A673 (cell line): Measurements from ENCODE around the gene DYRK1A.

Experiments used
- EZH2 ChIP-seq: fragments of 200-600 bp; sonication (generic); IDR thresholded peaks from 2 replicates; pipeline ENCODE4 v1.6.1; 2017; ENCODE audit warnings: borderline replicate concordance, low read depth, mild to moderate bottlenecking, mixed read lengths, antibody characterized with exemption, low read length; ENCODE audit not compliant: poor library complexity, severe bottlenecking
- TF ChIP-seq, protein P1 (sequence below): fragments of 300-800, 200-600 bp; sonication (generic); conservative IDR thresholded peaks from 2 replicates; pipeline ENCODE4 v1.5.1; 2017; ENCODE audit warnings: low read depth, mild to moderate bottlenecking, antibody characterized with exemption, low read length, moderate library complexity, mixed read lengths

DNA sequence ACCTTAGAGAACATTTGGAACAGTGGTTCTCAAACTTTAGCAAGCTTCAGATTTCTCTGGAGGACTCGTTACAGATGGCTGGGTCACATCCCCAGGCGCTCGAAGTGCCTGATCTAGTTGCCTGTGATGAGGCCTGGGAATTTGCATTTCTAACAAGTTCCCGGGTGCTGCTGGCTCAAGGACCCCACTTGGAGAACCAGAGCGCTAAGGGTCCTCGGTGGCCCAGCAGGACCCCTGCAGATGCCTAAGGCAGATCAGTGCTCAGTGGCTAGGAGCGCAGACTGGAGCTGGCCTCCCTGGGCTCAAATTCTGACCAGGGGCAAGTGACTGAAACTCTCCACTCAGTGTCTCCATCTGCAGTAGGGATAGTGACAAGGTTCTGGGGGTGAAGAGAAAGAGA, 208.2 kb downstream of the DYRK1A start:
- TF ChIP-seq EZH2, result no peak
- TF ChIP-seq, protein P1, sequence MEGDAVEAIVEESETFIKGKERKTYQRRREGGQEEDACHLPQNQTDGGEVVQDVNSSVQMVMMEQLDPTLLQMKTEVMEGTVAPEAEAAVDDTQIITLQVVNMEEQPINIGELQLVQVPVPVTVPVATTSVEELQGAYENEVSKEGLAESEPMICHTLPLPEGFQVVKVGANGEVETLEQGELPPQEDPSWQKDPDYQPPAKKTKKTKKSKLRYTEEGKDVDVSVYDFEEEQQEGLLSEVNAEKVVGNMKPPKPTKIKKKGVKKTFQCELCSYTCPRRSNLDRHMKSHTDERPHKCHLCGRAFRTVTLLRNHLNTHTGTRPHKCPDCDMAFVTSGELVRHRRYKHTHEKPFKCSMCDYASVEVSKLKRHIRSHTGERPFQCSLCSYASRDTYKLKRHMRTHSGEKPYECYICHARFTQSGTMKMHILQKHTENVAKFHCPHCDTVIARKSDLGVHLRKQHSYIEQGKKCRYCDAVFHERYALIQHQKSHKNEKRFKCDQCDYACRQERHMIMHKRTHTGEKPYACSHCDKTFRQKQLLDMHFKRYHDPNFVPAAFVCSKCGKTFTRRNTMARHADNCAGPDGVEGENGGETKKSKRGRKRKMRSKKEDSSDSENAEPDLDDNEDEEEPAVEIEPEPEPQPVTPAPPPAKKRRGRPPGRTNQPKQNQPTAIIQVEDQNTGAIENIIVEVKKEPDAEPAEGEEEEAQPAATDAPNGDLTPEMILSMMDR, result no peak
